ENCODE results near the gene ANGPT4.
"Not testable (repeated sequence)": the region's sequence is repeated elsewhere in the genome, so short reads cannot be mapped to it uniquely, and the experiment has no call there.

Gene ANGPT4

GRCh38 chr20:856361-856775 is 59.8 kb downstream of the ANGPT4 start:
- no peak for FAIRE-seq
- no peak for TF ChIP-seq POLR2AphosphoS5 (IDR thresholded peaks at IDR 0.05; ENCODE audit: low read depth, low read length)
- TF ChIP-seq POLR2A (IDR thresholded peaks at IDR 0.05; ENCODE audit: low read depth, low read length) = no peak
- no peak for TF ChIP-seq SPI1 (IDR thresholded peaks at IDR 0.05; ENCODE audit: low read depth, low read length)
- DNase-seq (ENCODE audit: insufficient read length, low spot score) = no peak

GRCh38 chr20:855466-856360 is 60.4 kb downstream of the ANGPT4 start:
- FAIRE-seq (no peak), DNase-seq (ENCODE audit: insufficient read length, low spot score) (no peak)
- no peak for TF ChIP-seq PAX5 (IDR thresholded peaks at IDR 0.05; ENCODE audit: insufficient read depth, low read length, severe bottlenecking)
- no peak for TF ChIP-seq POLR2A (IDR thresholded peaks at IDR 0.05; ENCODE audit: low read depth, low read length)
- no peak for TF ChIP-seq TAF1 (IDR thresholded peaks at IDR 0.05; ENCODE audit: low read depth, low read length)
- no peak for TF ChIP-seq SPI1 (IDR thresholded peaks at IDR 0.05; ENCODE audit: low read depth, low read length)
- no peak for TF ChIP-seq POU2F2 (IDR thresholded peaks at IDR 0.05; ENCODE audit: low read depth, low read length)
- no peak for TF ChIP-seq POLR2AphosphoS5 (IDR thresholded peaks at IDR 0.05; ENCODE audit: low read depth, low read length)

DNA sequence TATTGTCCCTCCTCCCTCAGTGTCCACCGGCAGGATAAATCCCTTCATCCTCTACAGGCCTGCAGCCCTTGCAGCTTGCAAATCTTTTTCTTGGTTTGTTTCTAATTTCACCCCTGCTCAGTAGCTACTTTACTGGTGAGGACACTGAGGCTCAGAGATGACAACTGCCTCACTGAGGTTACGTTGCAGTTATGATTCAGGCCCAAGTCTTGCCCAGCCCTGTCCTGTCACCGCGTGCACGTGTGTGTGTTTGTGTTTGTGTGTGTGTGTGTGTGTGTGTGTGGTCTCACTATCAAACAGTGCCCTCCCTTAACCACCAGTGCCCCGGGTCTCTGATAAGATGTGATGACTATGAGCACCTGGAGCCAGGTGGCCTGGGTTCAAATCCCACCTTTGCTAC is 61.5 kb downstream of the ANGPT4 start:
- TF ChIP-seq PAX5 (IDR thresholded peaks at IDR 0.05; ENCODE audit: insufficient read depth, low read length, severe bottlenecking) = no peak
- no peak for TF ChIP-seq POU2F2 (IDR thresholded peaks at IDR 0.05; ENCODE audit: low read depth, low read length)
- no peak for TF ChIP-seq TAF1 (IDR thresholded peaks at IDR 0.05; ENCODE audit: low read depth, low read length)
- TF ChIP-seq POLR2AphosphoS5 (IDR thresholded peaks at IDR 0.05; ENCODE audit: low read depth, low read length) = no peak
- no peak for TF ChIP-seq POLR2A (IDR thresholded peaks at IDR 0.05; ENCODE audit: low read depth, low read length)
- TF ChIP-seq SPI1 (IDR thresholded peaks at IDR 0.05; ENCODE audit: low read depth, low read length) = no peak
- FAIRE-seq (no peak), DNase-seq (ENCODE audit: insufficient read length, low spot score) (no peak)

- no peak for DNase-seq (ENCODE audit: insufficient read length, low spot score)
- TF ChIP-seq TAF1 (IDR thresholded peaks at IDR 0.05; ENCODE audit: low read depth, low read length) = no peak
- no peak for TF ChIP-seq PAX5 (IDR thresholded peaks at IDR 0.05; ENCODE audit: insufficient read depth, low read length, severe bottlenecking)
- no peak for TF ChIP-seq POLR2A (IDR thresholded peaks at IDR 0.05; ENCODE audit: low read depth, low read length)
- no peak for TF ChIP-seq POU2F2 (IDR thresholded peaks at IDR 0.05; ENCODE audit: low read depth, low read length)
- TF ChIP-seq POLR2AphosphoS5 (IDR thresholded peaks at IDR 0.05; ENCODE audit: low read depth, low read length) = no peak
- no peak for TF ChIP-seq SPI1 (IDR thresholded peaks at IDR 0.05; ENCODE audit: low read depth, low read length)
- no peak for FAIRE-seq
Observed at GRCh38 chr20:853406-853996, 62.6 kb downstream of the ANGPT4 start.

GRCh38 chr20:848731-849130 is 67.4 kb downstream of the ANGPT4 start:
- DNase-seq (ENCODE audit: insufficient read length, low spot score); FAIRE-seq: not testable (repeated sequence)

DNA sequence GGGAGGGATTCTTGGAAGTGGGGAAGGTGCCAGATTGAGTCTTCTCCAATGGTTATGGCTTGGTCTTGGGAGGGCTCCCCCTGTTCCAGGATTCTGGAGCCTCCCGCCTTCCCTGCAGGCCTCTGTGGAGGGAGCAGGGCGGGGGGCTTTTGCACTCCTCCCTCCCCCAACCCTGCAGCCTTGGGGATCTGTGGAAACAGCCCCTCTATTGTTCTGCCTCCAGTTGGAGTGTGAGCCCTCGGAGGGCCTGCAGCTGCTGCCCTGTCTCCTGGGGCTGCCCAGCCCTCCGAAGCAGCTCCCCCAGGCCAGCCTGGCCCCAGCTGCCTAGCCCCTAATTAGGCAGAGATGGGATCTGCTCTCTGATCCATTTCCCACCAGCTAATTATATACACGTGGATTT is 67.9 kb downstream of the ANGPT4 start:
- DNase-seq (ENCODE audit: insufficient read length, low spot score) = no peak
- no peak for TF ChIP-seq PAX5 (IDR thresholded peaks at IDR 0.05; ENCODE audit: insufficient read depth, low read length, severe bottlenecking)
- no peak for FAIRE-seq

GRCh38 chr20:846894-847278 is 69.2 kb downstream of the ANGPT4 start:
- DNase-seq (ENCODE audit: insufficient read length, low spot score) (peak; percentile 61), FAIRE-seq (no peak)
- TF ChIP-seq TAF1 (IDR thresholded peaks at IDR 0.05; ENCODE audit: low read depth, low read length) (no peak), PAX5 (IDR thresholded peaks at IDR 0.05; ENCODE audit: insufficient read depth, low read length, severe bottlenecking) (no peak), POLR2AphosphoS5 (IDR thresholded peaks at IDR 0.05; ENCODE audit: low read depth, low read length) (no peak), SPI1 (IDR thresholded peaks at IDR 0.05; ENCODE audit: low read depth, low read length) (no peak), POU2F2 (IDR thresholded peaks at IDR 0.05; ENCODE audit: low read depth, low read length) (no peak), POLR2A (IDR thresholded peaks at IDR 0.05; ENCODE audit: low read depth, low read length) (no peak)

GRCh38 chr20:845941-846893 is 69.9 kb downstream of the ANGPT4 start:
- FAIRE-seq (peak; percentile 48), DNase-seq (ENCODE audit: insufficient read length, low spot score) (no peak)
- TF ChIP-seq PAX5 (IDR thresholded peaks at IDR 0.05; ENCODE audit: insufficient read depth, low read length, severe bottlenecking) (no peak), POLR2A (IDR thresholded peaks at IDR 0.05; ENCODE audit: low read depth, low read length) (no peak), SPI1 (IDR thresholded peaks at IDR 0.05; ENCODE audit: low read depth, low read length) (no peak), POLR2AphosphoS5 (IDR thresholded peaks at IDR 0.05; ENCODE audit: low read depth, low read length) (no peak), POU2F2 (IDR thresholded peaks at IDR 0.05; ENCODE audit: low read depth, low read length) (no peak), TAF1 (IDR thresholded peaks at IDR 0.05; ENCODE audit: low read depth, low read length) (no peak)

DNA sequence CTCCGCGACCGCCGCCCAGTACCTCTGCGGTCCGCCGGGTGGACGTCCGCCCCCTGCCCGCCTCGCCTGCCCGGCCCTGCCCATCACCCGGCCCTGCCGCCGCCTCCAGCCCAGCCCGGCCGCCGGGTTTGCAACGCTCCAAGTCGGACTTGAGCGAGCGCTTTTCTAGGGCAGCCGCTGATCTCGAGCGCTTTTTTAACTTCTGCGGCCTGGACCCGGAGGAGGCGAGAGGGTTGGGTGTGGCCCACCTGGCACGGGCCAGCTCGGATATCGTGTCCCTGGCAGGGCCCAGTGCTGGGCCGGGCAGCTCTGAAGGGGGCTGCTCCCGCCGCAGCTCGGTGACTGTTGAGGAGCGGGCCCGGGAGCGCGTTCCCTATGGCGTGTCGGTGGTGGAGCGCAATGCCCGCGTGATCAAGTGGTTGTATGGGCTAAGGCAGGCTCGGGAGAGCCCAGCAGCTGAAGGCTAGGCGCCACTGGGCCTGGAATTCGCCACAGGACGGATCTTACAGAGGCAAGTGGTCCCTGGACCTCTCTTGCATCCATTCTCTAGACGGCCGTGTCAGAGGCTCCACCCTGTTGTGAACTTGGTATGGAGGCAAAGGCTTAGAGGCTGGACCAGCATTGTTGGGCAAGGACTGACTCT is 70.8 kb downstream of the ANGPT4 start:
- no peak for DNase-seq (ENCODE audit: insufficient read length, low spot score)
- no peak for FAIRE-seq
- TF ChIP-seq POLR2A (IDR thresholded peaks at IDR 0.05; ENCODE audit: low read depth, low read length) = no peak
- no peak for TF ChIP-seq PAX5 (IDR thresholded peaks at IDR 0.05; ENCODE audit: insufficient read depth, low read length, severe bottlenecking)
